Kasumi-1 (cell line): Measurements from ENCODE around the gene FGF3.
"Not testable (repeated sequence)": the region's sequence is repeated elsewhere in the genome, so short reads cannot be mapped to it uniquely, and the experiment has no call there.

Source experiments
- DNase-seq, 2 experiments: peaks; one replicate each; lab custom pipeline; 2025; lab: John Stamatoyannopoulos, UW

Gene FGF3

DNA sequence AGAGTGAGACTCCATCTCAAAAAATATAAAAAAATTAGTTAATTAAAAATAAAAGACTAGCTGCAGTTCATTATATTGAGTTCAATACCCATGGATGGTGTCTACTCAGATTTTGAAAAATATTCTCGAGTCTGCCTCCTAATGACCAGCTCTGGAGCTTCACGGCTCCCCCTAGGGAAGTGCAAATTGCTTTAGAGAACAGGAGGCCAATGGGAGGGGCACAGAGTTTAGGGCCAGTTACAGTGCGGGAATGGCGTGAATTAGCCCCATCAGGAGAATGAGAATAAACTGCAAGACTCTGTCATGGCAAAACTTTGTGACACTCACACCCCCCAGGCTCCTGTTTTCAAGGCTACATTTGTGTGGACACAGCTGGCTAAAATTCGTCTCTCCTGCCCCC lies 48.7 kb downstream of the FGF3 start:
- no peak for DNase-seq

DNA sequence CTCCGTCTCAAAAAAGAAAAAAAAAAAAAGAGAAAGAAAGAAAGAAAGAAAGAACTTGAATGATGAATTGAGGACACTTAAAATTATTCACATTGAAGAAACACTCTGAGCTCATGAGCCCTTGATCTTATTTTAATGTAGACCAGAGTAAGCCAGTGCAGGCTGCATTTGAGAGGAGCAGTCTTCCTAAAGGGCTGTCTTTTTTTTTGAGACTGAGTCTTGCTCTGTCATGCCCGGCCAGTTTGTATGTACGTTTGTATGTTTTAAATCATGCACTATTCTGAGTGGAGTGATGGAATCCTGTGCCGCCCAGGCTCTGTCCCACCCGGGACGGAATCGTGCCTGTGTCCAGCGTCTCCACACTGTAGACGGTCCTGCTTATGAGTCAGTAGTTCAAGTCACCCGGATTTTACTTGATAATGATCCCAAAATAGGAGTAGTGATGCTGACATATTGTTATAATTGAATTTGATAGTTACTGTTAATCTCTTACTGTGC lies 53.7 kb downstream of the FGF3 start:
- no peak for DNase-seq

GRCh38 chr11:69764918-69765317 lies 54.3 kb downstream of the FGF3 start:
- DNase-seq = not testable (repeated sequence)

DNA sequence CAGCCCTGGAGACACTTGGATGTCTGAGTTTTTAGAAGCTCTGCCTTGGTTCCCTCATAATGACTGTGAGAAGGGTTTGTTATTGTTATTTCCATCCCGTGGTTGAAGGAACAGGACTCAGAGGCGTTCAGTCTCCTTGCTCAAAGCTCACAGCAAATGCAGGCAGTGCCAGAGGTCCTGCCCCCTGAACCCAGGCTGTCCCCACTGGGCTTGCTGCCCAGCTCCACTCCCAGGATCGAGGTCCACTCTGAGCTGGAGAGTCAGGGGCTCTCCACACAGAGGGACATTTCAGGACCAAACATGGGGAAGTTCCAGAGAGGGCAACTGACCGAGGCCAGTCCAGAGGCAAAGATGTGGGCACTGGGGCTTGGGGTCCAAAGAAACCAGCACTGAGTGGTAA lies 58.9 kb downstream of the FGF3 start:
- no peak for DNase-seq
